HG03378 (cell line): ENCODE results near the gene FAM193A.
"Not testable (repeated sequence)": the region's sequence is repeated elsewhere in the genome, so short reads cannot be mapped to it uniquely, and the experiment has no call there.

ENCODE experiments used
- ATAC-seq: cut with Tn5 transposase; IDR thresholded peaks from one replicate; pipeline ENCODE4 v1.9.1; 2021; ENCODE audit warnings: mild to moderate bottlenecking, moderate library complexity; ENCODE audit not compliant: unreplicated experiment

The FAM193A gene

DNA sequence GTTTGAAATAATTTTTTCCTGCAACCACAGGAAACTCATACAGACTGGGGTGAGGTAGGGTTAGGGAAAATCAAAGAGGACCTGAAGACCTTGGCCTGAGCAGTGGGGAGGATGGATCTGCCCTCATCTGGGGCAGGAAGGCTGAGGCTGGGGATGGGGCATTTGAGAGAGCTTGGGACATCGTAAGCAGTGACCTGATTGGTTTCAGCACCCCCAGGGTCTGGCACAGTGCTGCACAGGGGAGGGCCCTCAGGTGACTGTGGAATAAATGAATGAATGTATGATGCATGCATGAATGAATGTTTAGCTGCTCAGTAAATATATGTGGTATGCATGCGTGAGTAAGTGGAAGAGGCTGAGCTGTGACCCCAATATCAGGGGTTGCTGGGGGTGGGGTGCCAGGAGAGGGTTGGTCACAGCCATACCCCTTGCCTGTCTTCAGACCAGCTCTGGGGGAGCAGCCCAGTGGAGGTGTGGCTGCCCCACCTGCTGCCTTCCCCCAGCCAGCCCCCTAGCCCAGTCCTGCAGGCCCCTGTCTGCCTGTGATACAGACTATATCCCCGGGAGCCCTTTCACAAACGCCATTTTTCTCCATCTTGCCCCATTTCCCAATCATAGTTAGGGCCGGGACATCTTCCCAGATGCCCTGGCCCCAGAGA, 230.7 kb downstream of the FAM193A start:
- ATAC-seq = no peak

DNA sequence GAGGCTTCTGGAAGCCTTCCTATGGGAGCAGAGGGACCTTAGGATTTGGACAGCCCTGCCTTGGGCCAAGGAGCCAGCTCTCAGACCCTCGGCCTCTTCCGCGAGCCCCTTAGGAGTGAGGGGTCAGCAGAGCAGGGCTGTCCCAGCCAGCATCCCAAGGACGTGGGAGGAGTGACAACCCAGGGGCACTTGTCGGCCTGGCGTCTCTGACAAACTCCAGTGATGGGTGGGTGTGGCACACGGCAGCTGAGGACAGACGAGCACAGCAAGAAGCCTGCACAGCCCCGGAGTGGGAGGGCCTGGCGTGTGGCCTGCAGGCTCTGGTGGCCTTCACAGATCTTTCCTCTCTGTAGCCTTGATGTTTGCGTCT, 231.2 kb downstream of the FAM193A start:
- no peak for ATAC-seq

DNA sequence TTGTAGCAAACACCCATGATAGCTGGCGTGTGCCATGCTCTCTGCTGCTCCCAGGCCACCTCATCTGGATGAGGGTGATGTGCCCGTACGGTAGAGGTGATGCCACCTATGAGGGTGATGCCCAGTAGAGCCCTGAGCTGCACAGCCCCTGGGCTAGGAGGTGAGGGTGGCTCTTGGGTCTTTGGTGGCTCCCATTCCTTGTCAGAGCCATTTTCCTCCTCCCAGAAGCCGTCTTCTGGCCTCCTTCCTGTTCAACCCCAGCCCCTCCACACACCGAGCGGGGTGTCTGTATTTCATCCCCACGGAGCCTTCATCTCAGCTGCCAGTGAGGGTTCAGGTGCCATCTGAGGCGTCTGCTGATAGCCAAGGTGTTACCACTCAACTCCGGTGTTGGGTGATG, 231.7 kb downstream of the FAM193A start:
- no peak for ATAC-seq

DNA sequence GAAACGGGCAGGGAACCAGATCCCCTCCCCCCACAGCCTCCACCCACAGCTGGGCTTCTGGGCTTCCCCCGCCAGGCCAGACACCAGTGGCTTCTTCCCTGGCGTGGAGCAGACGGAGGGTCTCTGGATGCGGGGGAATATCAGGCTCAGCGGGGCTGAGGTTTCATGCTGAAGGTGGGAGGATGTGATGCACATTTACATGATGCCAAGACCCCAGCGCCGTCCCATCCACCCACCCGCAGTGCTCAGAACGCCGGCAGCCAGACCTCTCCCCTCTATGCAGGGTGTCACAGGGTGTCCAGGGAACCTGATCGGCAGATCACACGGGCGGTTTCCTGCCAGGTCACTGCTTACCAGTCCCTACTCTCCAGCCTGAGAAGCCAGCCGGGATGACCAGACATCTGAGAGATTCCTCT, 232.5 kb downstream of the FAM193A start:
- no peak for ATAC-seq

DNA sequence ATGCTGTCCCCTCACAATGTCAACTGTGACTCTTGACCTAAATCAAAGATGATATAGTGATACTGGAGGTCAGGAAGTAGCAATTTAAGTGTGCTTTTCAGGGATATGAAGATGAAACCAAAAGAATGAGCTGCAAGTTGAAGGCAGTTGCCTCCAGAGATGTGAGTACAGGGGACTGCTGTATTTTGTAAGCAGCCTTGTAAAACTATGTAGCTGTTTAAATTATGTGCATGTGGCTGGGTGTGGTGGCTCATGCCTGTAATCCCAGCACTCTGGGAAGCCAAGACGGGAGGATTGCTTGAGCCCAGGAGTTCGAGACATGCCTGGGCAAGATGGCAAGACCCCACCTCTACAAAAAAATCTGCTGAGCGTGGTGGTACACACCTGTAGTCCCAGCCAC, 234.8 kb downstream of the FAM193A start:
- no peak for ATAC-seq

DNA sequence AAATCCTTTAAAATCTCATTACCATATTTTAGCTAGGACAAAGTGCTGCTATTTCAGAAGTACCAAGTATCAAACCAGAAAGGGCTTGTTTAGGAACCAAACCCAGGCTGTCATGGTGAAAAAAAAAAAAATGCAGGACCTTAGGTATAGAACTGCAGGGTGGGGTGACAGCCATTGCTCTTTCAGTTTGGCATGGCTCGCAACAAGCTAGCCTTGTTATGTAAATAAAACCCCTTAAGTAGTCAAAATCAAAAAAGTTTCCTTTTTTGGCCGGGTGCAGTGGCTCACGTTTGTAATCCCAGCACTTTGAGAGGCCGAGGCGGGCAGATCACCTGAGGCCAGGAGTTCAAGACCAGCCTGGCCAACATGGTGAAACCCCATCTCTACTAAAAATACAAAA, 244.2 kb downstream of the FAM193A start:
- not testable (repeated sequence) for ATAC-seq

DNA sequence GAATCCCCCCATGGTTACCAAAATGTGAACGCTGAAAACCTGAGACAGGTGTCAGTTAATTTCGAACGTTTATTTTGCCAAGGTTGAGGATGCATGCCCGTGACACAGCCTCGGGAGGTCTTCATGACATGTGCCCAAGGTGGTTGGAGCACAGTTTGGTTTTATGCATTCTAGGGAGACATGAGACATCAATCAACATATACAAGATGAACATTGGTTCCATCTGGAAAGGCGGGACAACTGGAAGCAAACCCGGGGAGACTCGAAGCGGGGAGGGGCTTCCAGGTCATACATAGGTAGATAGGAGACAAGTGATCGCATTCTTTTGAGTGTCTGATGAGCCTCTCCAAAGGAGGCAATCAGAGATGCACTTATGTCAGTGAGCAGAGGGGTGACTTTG, 245.5 kb downstream of the FAM193A start:
- ATAC-seq = no peak
